Caco-2 (cell line): ENCODE results near the gene EEF1AKMT4. TPM values are rescaled to one million over a fixed set of nuclear protein-coding genes. Genes with fewer than 3 reads are reported as not detected.

Source experiments
- BruUV-seq: library from RNA; stranded (reverse); fragments of 400-500 nt; replicated peaks from 2 replicates; lab custom pipeline; 2021; lab: Mats Ljungman, UMichigan
- CTCF ChIA-PET: fragments of 300-600 bp; sonication (Branson Sonifier 250); formaldehyde crosslinking; loops from one replicate; lab custom pipeline; 2022; ENCODE audit warnings: antibody characterized with exemption; lab: Charles Lee
- POLR2A ChIA-PET: fragments of 300-600 bp; sonication (Branson Sonifier 250); formaldehyde crosslinking; loops from one replicate; lab custom pipeline; 2022; ENCODE audit warnings: antibody characterized with exemption; lab: Charles Lee
- DNase-seq, 2 experiments: peaks; one replicate each; pipeline versions ENCODE4 v3.0.0 to v3.0.0-alpha.2; 2020 to 2022
- H3K27me3 ChIP-seq: replicated peaks from 2 replicates; pipeline ENCODE4 v1.6.0; 2011; ENCODE audit warnings: low read length; ENCODE audit not compliant: control insufficient read depth, insufficient read depth
- H3K36me3 ChIP-seq: 2 replicates; pipeline ENCODE4 v1.5.1; 2011; ENCODE audit warnings: low read length; ENCODE audit not compliant: control insufficient read depth, insufficient read depth
- H3K4me1 ChIP-seq: fragments of 250-450 bp; sonication (Bioruptor Pico); 2 replicates; pipeline ENCODE4 v1.5.1; 2020; ENCODE audit warnings: mild to moderate bottlenecking
- H3K4me3 ChIP-seq: 2 replicates; pipeline ENCODE4 v1.5.1; 2011; ENCODE audit warnings: low read depth, mild to moderate bottlenecking, control low read depth, low read length
- H3K9me3 ChIP-seq: fragments of 250-450 bp; sonication (Bioruptor Pico); 2 replicates; pipeline ENCODE4 v1.5.1; 2020; ENCODE audit warnings: mild to moderate bottlenecking, moderate library complexity
- H3K27ac Mint-ChIP-seq: one replicate; pipeline ENCODE4 v1.8.0; 2022; ENCODE audit warnings: mixed read lengths; ENCODE audit not compliant: unreplicated experiment
- H3K27me3 Mint-ChIP-seq: one replicate; pipeline ENCODE4 v1.8.0; 2022; ENCODE audit warnings: mixed read lengths; ENCODE audit not compliant: insufficient read depth, unreplicated experiment
- H3K36me3 Mint-ChIP-seq: one replicate; pipeline ENCODE4 v1.8.0; 2022; ENCODE audit warnings: mild to moderate bottlenecking, mixed read lengths; ENCODE audit not compliant: insufficient read depth, unreplicated experiment
- H3K4me1 Mint-ChIP-seq: one replicate; pipeline ENCODE4 v1.8.0; 2022; ENCODE audit warnings: low read depth, mixed read lengths; ENCODE audit not compliant: unreplicated experiment
- H3K4me3 Mint-ChIP-seq: one replicate; pipeline ENCODE4 v1.8.0; 2022; ENCODE audit warnings: mild to moderate bottlenecking, moderate library complexity, mixed read lengths; ENCODE audit not compliant: unreplicated experiment
- H3K9me3 Mint-ChIP-seq: one replicate; pipeline ENCODE4 v1.8.0; 2022; ENCODE audit warnings: mixed read lengths; ENCODE audit not compliant: unreplicated experiment
- intact Hi-C: fragments of 100-400 bp; cut with micrococcal nuclease; formaldehyde crosslinking; loops from one replicate; pipeline ENCODE4 v1.10.0; 2022; ENCODE audit not compliant: unreplicated experiment
- total RNA-seq: library from RNA; stranded (reverse); gene quantifications from 2 replicates; pipeline ENCODE4 v1.2.3, GENCODE V29; 2022
- TF ChIP-seq, protein P1 (sequence below), 2 experiments: fragments of 200-600 bp in 1 of 2; IDR thresholded peaks; 1 replicate in 1 of 2; 2 replicates in 1 of 2; pipeline versions ENCODE4 v1.5.1 to v1.8.0; 2011 to 2022; ENCODE audit warnings: antibody characterized with exemption in 1 of 2, control low read depth in 1 of 2, inconsistent platforms in 1 of 2, low read depth in 1 of 2, low read length in 1 of 2, mild to moderate bottlenecking in 1 of 2, moderate library complexity in 1 of 2; ENCODE audit not compliant: insufficient read depth in 1 of 2, severe bottlenecking in 1 of 2, unreplicated experiment in 1 of 2

EEF1AKMT4 gene
- total RNA-seq, 1 experiment from 2014 or later: 13.1 TPM

DNA sequence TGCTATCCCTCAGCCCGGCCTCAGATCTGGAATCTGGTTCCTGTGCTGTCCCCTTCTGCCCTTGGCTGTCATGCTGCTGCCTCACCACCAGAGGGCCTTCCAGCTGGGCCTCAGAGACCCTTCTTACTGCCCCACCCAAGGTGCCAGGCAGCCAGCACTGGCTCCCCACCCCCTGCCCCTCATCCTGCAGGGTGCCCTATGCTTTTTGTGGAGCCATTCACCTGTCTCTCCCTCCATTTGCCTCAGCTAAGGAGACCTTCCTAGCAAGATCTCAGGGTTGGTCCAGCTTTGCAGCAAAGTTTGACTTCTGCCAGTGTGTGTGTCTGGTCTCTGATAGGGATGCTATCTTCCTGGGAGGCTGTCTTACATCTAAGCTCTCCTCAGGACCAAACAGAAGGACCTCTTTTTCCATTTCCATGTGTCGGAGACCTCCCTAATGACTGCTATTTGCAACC is 22.0 kb upstream of the EEF1AKMT4 start:
- POLR2A ChIA-PET: interaction anchor here (0.8 kb wide), 1 partner anchor 42 kb away, joined by 4 read pairs; the partner anchor contains the start of gene ABCF3
- H3K4me3 Mint-ChIP-seq: no peak overlapping the region
- intact Hi-C loops: loop anchor here (1.0 kb wide), 1 partner anchor 62 kb away; no protein-coding TSS in a partner anchor

DNA sequence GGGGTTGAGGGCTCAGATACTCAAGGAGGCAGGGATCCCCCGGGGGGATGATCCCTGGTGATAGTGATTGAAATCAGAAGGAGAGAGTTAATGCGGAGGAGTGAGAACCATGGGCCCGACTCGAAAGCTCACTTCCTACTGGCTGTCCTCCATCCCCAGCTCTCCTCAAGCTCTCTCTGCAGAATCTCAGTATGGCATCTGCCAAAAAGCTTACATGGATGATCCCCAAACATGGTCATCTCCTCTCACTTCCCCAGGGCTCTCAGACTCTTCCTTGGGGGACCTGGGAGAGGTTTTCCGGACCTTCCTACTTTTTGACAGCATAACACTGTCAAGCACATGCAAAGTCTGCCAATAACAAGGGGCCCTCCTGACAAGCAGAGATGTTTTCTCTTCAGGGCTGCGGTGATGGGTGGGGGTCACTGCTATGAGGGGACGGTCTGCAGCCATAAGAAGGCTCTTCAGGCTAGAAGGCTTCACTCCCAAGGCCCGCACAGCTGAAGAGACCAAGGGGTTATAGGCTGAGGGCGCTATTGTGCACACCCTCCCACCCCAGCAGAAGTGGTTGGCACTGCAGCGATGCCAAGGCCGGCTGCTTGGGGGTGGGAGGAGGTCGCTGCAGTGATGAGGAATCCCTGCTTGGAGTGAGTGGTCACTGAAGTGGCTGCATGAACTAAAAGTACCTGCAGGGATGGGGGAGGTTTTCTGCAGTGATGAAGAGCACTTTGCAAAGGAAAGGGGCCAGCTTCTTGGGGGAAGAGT is 20.9 kb upstream of the EEF1AKMT4 start:
- H3K4me3 ChIP-seq: peak overlapping the region; percentile 58
- peaks cover 30% of the 10 kb centered on the region for H3K27me3 Mint-ChIP-seq
- H3K36me3 ChIP-seq: no peaks in the 10 kb centered on the region
- TF ChIP-seq, protein P1, sequence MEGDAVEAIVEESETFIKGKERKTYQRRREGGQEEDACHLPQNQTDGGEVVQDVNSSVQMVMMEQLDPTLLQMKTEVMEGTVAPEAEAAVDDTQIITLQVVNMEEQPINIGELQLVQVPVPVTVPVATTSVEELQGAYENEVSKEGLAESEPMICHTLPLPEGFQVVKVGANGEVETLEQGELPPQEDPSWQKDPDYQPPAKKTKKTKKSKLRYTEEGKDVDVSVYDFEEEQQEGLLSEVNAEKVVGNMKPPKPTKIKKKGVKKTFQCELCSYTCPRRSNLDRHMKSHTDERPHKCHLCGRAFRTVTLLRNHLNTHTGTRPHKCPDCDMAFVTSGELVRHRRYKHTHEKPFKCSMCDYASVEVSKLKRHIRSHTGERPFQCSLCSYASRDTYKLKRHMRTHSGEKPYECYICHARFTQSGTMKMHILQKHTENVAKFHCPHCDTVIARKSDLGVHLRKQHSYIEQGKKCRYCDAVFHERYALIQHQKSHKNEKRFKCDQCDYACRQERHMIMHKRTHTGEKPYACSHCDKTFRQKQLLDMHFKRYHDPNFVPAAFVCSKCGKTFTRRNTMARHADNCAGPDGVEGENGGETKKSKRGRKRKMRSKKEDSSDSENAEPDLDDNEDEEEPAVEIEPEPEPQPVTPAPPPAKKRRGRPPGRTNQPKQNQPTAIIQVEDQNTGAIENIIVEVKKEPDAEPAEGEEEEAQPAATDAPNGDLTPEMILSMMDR (IDR thresholded peaks at IDR 0.05; ENCODE audit: insufficient read depth in 1 of 2, low read depth in 1 of 2, low read length in 1 of 2, severe bottlenecking in 1 of 2, unreplicated experiment in 1 of 2): no peak
- peaks cover 9% of the 10 kb centered on the region for H3K4me1 ChIP-seq
- H3K27ac Mint-ChIP-seq: no peak overlapping the region
- H3K27me3 ChIP-seq: peaks cover 5% of the 10 kb centered on the region
- intact Hi-C loops: loop anchor here (2.0 kb wide), 1 partner anchor 42 kb away; the partner anchor contains the start of gene ABCF3
- ChIA-PET POLR2A (interaction anchor here (0.8 kb wide), 1 partner anchor 43 kb away, joined by 4 read pairs; the partner anchor contains the start of gene ABCF3), CTCF (interaction anchor here (0.5 to 2.0 kb wide), 5 partner anchors 12 to 100 kb away, joined by 3 to 10 read pairs (median 4); no protein-coding TSS in a partner anchor)
- no peaks in the 10 kb centered on the region for H3K9me3 Mint-ChIP-seq
- H3K36me3 Mint-ChIP-seq: peaks cover 4% of the 10 kb centered on the region
- H3K4me3 Mint-ChIP-seq: peak overlapping the region; percentile 70
- no TSS peak for BruUV-seq
- H3K9me3 ChIP-seq: no peaks in the 10 kb centered on the region
- H3K4me1 Mint-ChIP-seq: peaks cover 7% of the 10 kb centered on the region
- DNase-seq: no peak

More for the DNA sequence above, 22.0 kb upstream of the EEF1AKMT4 start:
- BruUV-seq: no TSS peak
- DNase-seq: peak; percentile 49 to 58
- H3K27ac Mint-ChIP-seq: no peak overlapping the region
- no peaks in the 10 kb centered on the region for H3K36me3 ChIP-seq
- peaks cover 9% of the 10 kb centered on the region for H3K4me1 ChIP-seq
- H3K9me3 ChIP-seq: no peaks in the 10 kb centered on the region
- H3K27me3 ChIP-seq: peaks cover 5% of the 10 kb centered on the region
- H3K4me3 ChIP-seq: no peak overlapping the region
- CTCF ChIA-PET: interaction anchor here (0.6 to 2.0 kb wide), 10 partner anchors 8 to 117 kb away, joined by 3 to 10 read pairs (median 3); partner anchors contain the start of gene ABCF3
- peaks cover 4% of the 10 kb centered on the region for H3K36me3 Mint-ChIP-seq
- peaks cover 29% of the 10 kb centered on the region for H3K27me3 Mint-ChIP-seq
- peaks cover 7% of the 10 kb centered on the region for H3K4me1 Mint-ChIP-seq
- H3K9me3 Mint-ChIP-seq: no peaks in the 10 kb centered on the region
- TF ChIP-seq, protein P1 (IDR thresholded peaks at IDR 0.05; ENCODE audit: insufficient read depth in 1 of 2, low read depth in 1 of 2, low read length in 1 of 2, severe bottlenecking in 1 of 2, unreplicated experiment in 1 of 2): peak; percentile 82 to 88

DNA sequence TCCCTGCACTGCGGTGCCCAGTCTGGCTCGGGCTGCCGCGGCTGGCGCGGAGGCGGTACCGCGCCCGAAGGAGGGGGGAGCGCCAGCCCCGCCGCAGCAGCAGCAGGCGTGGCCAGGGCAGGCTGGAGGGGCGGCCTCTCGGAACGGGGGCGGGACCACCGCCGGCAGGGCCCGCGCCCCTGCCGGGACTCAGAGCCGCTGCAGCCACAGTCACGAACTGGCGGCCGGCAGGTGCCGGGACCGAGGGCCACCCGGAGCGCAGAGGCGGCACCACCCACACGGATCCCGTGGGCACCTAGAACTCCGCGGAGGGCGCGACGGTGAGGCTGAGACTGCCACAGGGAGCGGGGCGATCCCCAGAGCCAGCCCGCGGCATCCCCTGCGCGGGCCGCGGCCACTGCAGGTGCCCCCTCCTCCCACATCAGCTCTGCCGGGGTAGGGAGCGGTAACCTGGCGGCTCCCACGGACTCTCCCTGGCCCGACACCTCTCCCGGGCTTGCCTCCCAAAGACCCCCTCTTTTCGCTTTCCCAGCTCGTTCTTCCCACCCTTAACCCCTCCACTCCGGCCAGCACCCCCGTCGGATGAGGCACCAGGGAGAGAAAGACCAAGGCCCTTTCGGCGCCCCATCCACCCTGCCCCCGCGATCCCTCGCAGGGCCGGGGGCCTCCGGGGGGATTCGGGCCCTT is 19.9 kb upstream of the EEF1AKMT4 start, which contains the start of gene VWA5B2:
VWA5B2 (plus strand) TSS at position 192 of the 687 bp plus-strand sequence. CDS start 944 bp downstream, outside the sequence.
- no peaks in the 10 kb centered on the region for H3K9me3 Mint-ChIP-seq

More for the DNA sequence above, 19.9 kb upstream of the EEF1AKMT4 start, which contains the start of gene VWA5B2:
- peak within 1 kb of the TSS; percentile 70 for H3K4me3 Mint-ChIP-seq
- TF ChIP-seq, protein P1 (IDR thresholded peaks at IDR 0.05; ENCODE audit: insufficient read depth in 1 of 2, low read depth in 1 of 2, low read length in 1 of 2, severe bottlenecking in 1 of 2, unreplicated experiment in 1 of 2): peak in 1 of 2 experiments; percentile 5
- ChIA-PET POLR2A (no interaction called here), CTCF (interaction anchor here (0.6 kb wide), 1 partner anchor 58 kb away, joined by 3 read pairs; no protein-coding TSS in a partner anchor)
- peaks cover 4% of the 10 kb centered on the region for H3K36me3 Mint-ChIP-seq
- peaks cover 27% of the 10 kb centered on the region for H3K27me3 Mint-ChIP-seq
- H3K27ac Mint-ChIP-seq: no peak within 1 kb of the TSS
- H3K9me3 ChIP-seq: no peaks in the 10 kb centered on the region
- H3K36me3 ChIP-seq: no peaks in the 10 kb centered on the region
- peaks cover 7% of the 10 kb centered on the region for H3K4me1 Mint-ChIP-seq
- BruUV-seq: no TSS peak
- intact Hi-C loops: loop anchor here (2.0 kb wide), 2 partner anchors 19 to 43 kb away; partner anchors contain the start of genes ABCF3, ALG3 and EEF1AKMT4
- peak within 1 kb of the TSS; percentile 58 for H3K4me3 ChIP-seq
- H3K27me3 ChIP-seq: peaks cover 5% of the 10 kb centered on the region
- DNase-seq: peak; percentile 62 to 84
- H3K4me1 ChIP-seq: peaks cover 9% of the 10 kb centered on the region
